ENCODE data around the gene PRKAA2.

The PRKAA2 gene

DNA sequence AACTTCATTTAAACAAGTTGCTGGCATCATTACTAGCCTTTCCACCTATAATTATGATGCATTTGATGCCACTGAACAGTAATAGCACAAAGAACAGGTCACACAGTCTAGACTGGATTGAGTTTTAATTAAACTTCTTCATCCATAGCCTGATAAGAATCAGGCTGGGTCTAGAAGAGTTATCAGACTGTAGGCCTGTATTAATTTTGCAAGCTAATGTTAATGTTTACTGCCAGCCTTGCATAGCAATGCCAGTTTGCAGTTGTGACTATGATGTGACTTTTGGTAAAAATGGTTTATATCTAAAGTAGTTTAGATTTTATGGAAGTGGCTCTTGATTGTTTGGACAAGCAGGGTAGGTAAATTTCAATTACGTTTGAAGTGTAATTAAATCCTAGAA, 68.0 kb downstream of the PRKAA2 start:
- no peak for DNase-seq (ENCODE audit: low read depth)

DNA sequence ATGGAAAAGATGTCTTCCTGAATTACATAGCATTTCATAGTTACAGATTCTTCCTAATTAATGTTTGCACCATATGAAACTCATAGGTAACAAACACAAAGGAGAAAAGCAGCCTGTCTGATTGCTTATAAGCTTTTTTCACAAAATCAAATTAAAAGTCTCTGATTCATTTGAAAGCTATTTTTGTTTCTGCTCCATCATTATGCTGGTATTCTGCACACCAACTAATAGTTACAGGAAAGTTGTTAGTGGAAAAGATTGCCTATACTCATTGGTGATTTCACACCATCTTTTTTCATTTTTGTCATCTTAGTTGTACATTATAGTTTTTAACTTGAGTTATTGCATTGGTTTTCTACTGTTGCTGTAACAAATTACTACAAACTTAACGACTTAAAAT, 70.0 kb downstream of the PRKAA2 start:
- DNase-seq (ENCODE audit: low read depth), result peak; percentile 16

DNA sequence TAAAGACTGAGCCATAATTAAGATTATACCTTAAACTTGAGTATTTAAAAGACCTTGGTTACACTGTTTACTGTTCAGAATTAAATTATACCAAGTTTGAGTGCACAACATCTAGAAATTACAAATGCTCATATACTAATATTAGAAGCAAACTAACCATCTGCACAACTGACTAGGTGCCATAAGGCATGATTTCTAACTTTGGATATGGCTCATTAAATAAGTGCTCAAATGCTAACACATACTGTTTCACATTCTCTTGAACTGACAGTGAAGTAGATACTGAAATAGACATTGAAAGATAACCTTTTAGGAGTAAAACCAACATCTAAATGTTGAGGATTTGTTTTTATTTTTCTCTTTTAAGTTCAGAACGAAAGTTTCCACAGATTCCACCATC, 74.1 kb downstream of the PRKAA2 start:
- no peak for DNase-seq (ENCODE audit: low read depth)

DNA sequence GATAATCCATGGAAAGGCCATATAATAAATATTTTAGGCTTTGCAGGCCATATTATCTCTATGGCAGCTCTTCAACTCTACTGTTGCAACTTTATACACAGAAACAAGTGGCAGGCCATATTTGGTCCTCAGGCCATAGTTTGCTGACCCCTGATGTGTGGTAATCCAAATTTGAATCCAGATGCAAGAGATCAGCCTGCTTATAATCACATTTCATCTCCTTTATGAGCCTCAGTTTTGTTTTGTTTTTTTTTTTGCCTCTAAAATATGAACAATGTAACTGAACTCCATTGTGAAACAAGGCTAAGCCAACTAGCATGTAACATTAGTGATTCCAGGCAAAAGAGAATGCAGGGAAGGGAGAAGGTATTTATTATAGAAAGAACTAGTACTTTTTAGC, 81.6 kb downstream of the PRKAA2 start:
- no peak for DNase-seq (ENCODE audit: low read depth)

DNA sequence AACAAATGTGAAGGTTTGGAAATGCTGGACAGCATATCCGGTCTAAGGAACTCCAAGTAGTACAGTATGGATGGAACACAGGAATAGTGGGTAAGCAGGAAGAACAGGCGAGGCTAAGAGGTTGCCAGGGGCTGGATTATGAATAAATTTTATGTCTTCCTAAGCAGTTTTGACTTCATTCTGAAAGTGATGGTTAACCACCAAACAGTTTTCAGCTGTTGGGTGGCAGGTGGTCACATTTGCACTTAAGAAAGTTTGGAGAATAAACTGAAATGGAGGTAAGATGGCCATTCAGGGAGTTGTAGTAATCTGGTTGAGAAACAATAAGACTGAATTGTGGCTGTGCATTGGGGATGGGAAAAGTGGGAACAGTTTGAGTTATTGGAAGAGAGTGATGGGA, 83.8 kb downstream of the PRKAA2 start:
- DNase-seq (ENCODE audit: low read depth), result no peak

DNA sequence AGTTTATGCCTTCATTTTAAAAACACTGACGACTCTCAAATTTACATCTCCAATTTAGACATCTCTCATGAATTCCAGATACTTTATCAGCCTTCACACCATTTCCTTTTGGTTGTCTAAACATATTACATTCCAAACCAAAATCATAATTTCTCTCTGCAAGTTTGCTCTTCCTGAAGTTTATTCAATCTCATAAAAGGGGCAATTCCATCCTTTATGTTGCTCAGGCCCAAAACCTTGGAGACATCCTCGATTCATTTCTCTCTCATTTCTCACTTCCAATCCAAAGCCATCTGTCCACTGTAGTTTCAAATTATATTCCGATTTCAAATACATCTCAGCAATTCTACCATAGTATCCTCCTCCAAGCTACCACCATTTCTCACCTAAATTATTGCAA, 100.1 kb downstream of the PRKAA2 start:
- DNase-seq (ENCODE audit: low read depth), result no peak

DNA sequence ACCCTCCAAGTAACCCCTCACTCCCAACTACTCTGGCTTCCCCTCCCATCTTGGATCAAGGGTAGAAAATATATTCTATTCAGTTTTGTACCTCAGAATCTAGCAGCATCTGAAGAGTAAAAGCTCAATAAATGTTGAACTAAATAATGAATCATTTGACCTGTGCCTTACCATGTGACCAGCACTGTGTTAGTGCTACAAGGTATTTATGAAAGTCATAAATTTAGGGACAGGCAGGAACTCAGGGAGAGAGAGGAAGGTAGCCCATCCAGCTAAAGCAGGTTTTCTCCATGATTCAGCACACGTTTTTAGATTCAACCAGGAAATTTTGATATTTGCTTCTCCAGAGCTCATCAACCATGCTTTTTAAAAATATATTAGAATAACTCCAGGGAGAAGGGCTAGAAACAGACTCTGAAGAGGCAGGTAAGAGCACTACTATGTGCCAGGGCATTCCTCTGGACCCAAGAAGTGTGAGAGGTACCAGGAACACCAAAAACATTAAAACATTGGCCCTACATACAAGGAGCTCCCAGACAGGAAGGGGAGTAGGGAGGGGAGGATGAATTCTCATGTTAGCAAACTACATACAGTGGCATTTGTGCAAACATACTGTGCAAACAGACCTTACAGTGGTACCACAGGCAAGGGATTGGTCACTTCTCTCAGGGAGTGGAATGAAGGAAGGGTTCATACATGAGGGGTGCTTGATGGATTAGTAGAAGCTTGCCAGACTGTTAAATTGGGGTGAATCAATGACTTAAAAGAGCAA, 109.8 kb downstream of the PRKAA2 start:
- DNase-seq (ENCODE audit: low read depth), result no peak

DNA sequence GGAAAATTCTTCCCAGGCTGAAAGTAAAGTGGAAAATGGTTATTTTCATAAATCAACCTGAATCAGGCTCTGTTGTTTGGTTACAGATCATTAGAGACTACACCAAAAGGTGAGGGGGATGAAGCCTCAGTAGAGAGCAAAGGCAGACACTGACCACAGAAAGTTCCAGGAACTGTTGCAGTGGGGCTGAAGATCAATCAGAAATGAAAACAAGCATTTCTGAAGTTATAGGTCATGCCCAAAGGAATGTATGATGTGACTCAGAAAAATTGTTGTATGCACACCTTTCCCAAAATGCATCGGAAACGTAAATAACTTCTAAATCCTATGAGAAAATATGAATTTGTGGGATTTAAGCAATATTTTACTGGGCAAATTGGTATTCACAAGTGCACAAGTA, 110.8 kb downstream of the PRKAA2 start:
- no peak for DNase-seq (ENCODE audit: low read depth)

DNA sequence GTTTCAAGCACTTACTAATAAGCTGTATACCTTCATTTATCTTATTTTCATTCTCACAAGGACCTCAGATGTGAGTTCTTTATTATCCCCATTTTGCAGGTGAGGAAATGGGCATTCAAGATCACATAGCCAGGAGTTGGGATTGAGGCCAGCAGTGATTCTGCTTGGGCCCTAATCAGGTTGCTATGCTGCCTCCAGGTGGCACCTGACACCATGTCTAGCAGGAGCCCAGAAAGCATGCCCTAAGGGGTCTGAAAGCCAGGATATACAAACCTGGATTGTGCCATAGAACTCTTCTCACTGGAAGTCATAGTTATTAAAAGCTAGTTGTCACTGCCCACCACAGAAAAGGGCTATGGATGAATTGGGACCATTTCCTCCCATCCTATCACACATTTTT, 113.0 kb downstream of the PRKAA2 start:
- no peak for DNase-seq (ENCODE audit: low read depth)

DNA sequence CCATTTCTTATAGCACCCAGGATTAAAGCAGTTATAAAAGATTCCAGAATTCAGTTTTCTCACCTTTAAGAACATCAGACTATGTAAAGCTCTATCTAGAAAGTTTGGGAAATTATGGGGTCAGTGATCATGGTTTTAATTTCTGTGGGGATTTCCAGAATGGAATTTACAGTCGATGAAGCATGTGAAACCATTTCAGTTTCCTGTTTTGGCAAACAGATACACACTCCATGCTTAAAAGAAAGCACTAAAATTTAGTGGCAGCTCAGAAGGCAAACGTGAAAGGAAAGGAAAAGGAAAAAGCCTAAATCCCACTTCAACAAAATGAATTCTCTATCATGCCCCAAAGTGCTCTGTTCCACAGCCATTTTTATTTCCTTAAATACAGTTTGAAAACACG, 113.7 kb downstream of the PRKAA2 start:
- no peak for DNase-seq (ENCODE audit: low read depth)

All from iris pigment epithelial cell (primary cell).